Gastrocnemius medialis (tissue), 4 donors: ENCODE data around the gene ASPG.

Experiments
- CTCF ChIP-seq, 5 experiments: fragments of 450-650 bp in 3 of 5; fragments of 200-600 bp in 2 of 5; sonication (generic) in 2 of 5; IDR thresholded peaks in 4 of 5; conservative IDR thresholded peaks in 1 of 5; 1 replicate in 4 of 5; 2 replicates in 1 of 5; pipeline ENCODE4 v1.5.1; 2016 to 2019; ENCODE audit warnings: antibody characterized with exemption in 5 of 5, mild to moderate bottlenecking in 3 of 5, moderate library complexity in 3 of 5
- POLR2A ChIP-seq, 2 donors: fragments of 450-650 bp; IDR thresholded peaks; one replicate each; pipeline ENCODE4 v1.6.1; 2017; ENCODE audit warnings: antibody characterized with exemption in 2 of 2, mild to moderate bottlenecking in 2 of 2, moderate library complexity in 2 of 2

DNA sequence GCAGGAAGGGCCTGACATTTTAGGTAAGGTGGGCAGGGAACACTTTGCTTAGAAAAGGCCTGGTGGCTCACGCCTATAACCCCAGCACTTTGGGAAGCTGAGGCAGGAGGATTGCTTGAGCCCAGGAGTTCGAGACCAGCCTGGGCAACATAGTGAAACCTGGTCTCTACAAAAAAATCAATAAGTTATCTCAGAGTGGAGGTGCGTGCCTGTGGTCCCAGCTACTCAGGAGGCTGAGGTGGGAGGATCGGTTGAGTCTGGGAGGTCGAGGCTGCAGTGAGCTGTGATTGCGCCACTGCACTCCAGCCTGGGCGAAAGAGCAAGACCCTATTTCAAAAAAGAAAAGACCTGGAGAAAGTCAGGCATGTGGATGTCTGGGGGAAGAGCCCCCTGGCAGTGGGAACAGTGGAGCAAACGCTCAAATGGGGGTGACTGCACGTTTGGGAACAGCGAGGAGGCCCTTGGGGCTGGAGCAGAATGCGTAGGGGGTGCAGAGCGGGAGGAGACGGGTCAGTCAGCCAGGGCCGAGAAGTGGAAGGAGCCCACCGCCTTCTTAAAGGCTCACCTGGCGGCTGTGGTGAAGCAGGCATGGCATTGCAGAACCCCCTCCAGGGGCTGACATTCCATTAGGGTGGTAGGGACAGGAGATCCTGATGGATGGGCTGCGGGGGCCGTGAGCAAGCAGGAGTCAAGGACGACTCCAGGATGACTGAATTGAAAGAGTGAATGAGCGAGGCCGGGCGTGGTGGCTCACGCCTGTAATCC lies 46.6 kb downstream of the ASPG start:
- TF ChIP-seq CTCF (IDR thresholded peaks at IDR 0.05 in 4 of 5, conservative IDR thresholded peaks at IDR 0.05 in 1 of 5): no peak
- TF ChIP-seq POLR2A (IDR thresholded peaks at IDR 0.05): no peak
